PC-9 (cell line): ENCODE data around the gene MTHFD1L.

Source experiments
- CTCF ChIP-seq: fragments of 200-600 bp; sonication (generic); conservative IDR thresholded peaks from 2 replicates; pipeline ENCODE4 v1.6.1; 2017; ENCODE audit warnings: mixed run types, antibody characterized with exemption, mild to moderate bottlenecking, moderate library complexity
- EZH2 ChIP-seq: fragments of 200-600 bp; sonication (generic); IDR thresholded peaks from 2 replicates; pipeline ENCODE4 v1.8.0; 2017; ENCODE audit warnings: antibody characterized with exemption, low read depth

- TF ChIP-seq CTCF (no peak), EZH2 (no peak)
Observed at GRCh38 chr6:150931405-150931804, 65.9 kb downstream of the MTHFD1L start.
